B cell (primary cell): ENCODE data around the gene ERBB2. TPM values are rescaled to one million over a fixed set of nuclear protein-coding genes. Genes with fewer than 3 reads are reported as not detected.

ENCODE experiments used
- ATAC-seq: fragments of 200-7000 bp; cut with Tn5 transposase; one replicate; pipeline ENCODE4 v1.10.0; 2021; ENCODE audit warnings: low read depth, mild to moderate bottlenecking, moderate number of reproducible peaks, moderate library complexity
- CTCF ChIA-PET: fragments of 350-600 bp; sonication (Branson Sonifier 250); formaldehyde crosslinking; loops from one replicate; lab custom pipeline; 2021; ENCODE audit warnings: antibody characterized with exemption, inconsistent platforms; lab: Charles Lee
- POLR2A ChIA-PET: fragments of 350-600 bp; sonication (Branson Sonifier 250); formaldehyde crosslinking; loops from one replicate; lab custom pipeline; 2021; ENCODE audit warnings: antibody characterized with exemption; lab: Charles Lee
- DNase-seq: peaks from one replicate; pipeline ENCODE4 v3.0.0; 2013
- H2AFZ ChIP-seq: 2 replicates; pipeline ENCODE4 v1.6.1; 2012; ENCODE audit warnings: mild to moderate bottlenecking, low read depth, low read length; ENCODE audit not compliant: insufficient read depth, poor library complexity, severe bottlenecking
- H3K27ac ChIP-seq, 2 donors: 1 replicate in 1 of 2; 2 replicates in 1 of 2; pipeline ENCODE4 v1.5.1; 2012 to 2013; ENCODE audit warnings: low read length in 2 of 2, mild to moderate bottlenecking in 2 of 2, moderate library complexity in 1 of 2
- H3K27me3 ChIP-seq, 4 experiments: fragments of 200-600 bp in 1 of 4; sonication (generic) in 1 of 4; replicated peaks in 1 of 4; 1 replicate in 2 of 4; 2 replicates in 2 of 4; pipeline versions ENCODE4 v1.6.1 to v1.7.0; 2013 to 2016; ENCODE audit warnings: low read length in 3 of 4, mild to moderate bottlenecking in 2 of 4, mixed read lengths in 1 of 4, moderate library complexity in 1 of 4; ENCODE audit not compliant: insufficient read depth in 4 of 4, control insufficient read depth in 3 of 4; ENCODE audit errors: control extremely low read depth in 1 of 4
- H3K36me3 ChIP-seq, 2 experiments: replicated peaks in 1 of 2; 1 replicate in 1 of 2; 2 replicates in 1 of 2; pipeline versions ENCODE4 v1.6.1 to v1.7.1; 2013; ENCODE audit warnings: low read length in 1 of 2; ENCODE audit not compliant: insufficient read depth in 2 of 2, control insufficient read depth in 1 of 2; ENCODE audit errors: control extremely low read depth in 1 of 2, extremely low read depth in 1 of 2
- H3K4me1 ChIP-seq, 2 donors: fragments of 200-600 bp in 1 of 2; sonication (generic) in 1 of 2; 1 replicate in 1 of 2; 2 replicates in 1 of 2; pipeline versions ENCODE4 v1.5.1 to v1.6.1; 2013 to 2017; ENCODE audit warnings: low read length in 2 of 2; ENCODE audit not compliant: control insufficient read depth in 2 of 2, insufficient read depth in 2 of 2
- H3K4me2 ChIP-seq: replicated peaks from 2 replicates; pipeline ENCODE3; 2012; ENCODE audit warnings: mild to moderate bottlenecking, low read depth, low read length; ENCODE audit not compliant: poor library complexity, severe bottlenecking
- H3K4me3 ChIP-seq, 5 experiments: fragments of 200-600 bp in 1 of 5; sonication (generic) in 1 of 5; 1 replicate in 3 of 5; 2 replicates in 2 of 5; pipeline versions ENCODE4 v1.5.1 to v1.7.0; 2011 to 2016; ENCODE audit warnings: low read length in 4 of 5, mild to moderate bottlenecking in 4 of 5, low read depth in 2 of 5, control low read depth in 1 of 5, moderate library complexity in 1 of 5; ENCODE audit not compliant: insufficient read depth in 1 of 5; ENCODE audit errors: control extremely low read depth in 1 of 5, extremely low read depth in 1 of 5
- H3K79me2 ChIP-seq: fragments of 200-600 bp; sonication (generic); one replicate; pipeline ENCODE4 v1.6.0; 2016; ENCODE audit warnings: low read length; ENCODE audit not compliant: control insufficient read depth, insufficient read depth
- H3K9ac ChIP-seq: fragments of 200-600 bp; sonication (generic); 2 replicates; pipeline ENCODE4 v1.6.1; 2017; ENCODE audit warnings: mild to moderate bottlenecking, low read length, moderate library complexity
- H3K9me3 ChIP-seq, 3 donors: one replicate each; pipeline versions ENCODE4 v1.6.1 to v1.7.1; 2013; ENCODE audit warnings: low read length in 2 of 3; ENCODE audit not compliant: control insufficient read depth in 2 of 3, insufficient read depth in 1 of 3; ENCODE audit errors: control extremely low read depth in 1 of 3
- H4K20me1 ChIP-seq: 2 replicates; pipeline ENCODE4 v1.6.0; 2012; ENCODE audit warnings: mild to moderate bottlenecking, low read length; ENCODE audit not compliant: insufficient read depth, control insufficient read depth, poor library complexity, severe bottlenecking
- H3K27ac Mint-ChIP-seq: one replicate; pipeline ENCODE4 v1.8.0; 2021; ENCODE audit warnings: mixed read lengths
- H3K27me3 Mint-ChIP-seq: one replicate; pipeline ENCODE4 v1.8.0; 2021; ENCODE audit warnings: mixed read lengths
- H3K4me1 Mint-ChIP-seq: one replicate; pipeline ENCODE4 v1.8.0; 2021; ENCODE audit warnings: mixed read lengths
- H3K4me3 Mint-ChIP-seq: one replicate; pipeline ENCODE4 v1.8.0; 2021; ENCODE audit warnings: mixed read lengths
- H3K9me3 Mint-ChIP-seq: one replicate; pipeline ENCODE4 v1.8.0; 2022; ENCODE audit warnings: mixed read lengths; ENCODE audit not compliant: insufficient read depth
- CTCF ChIP-seq: fragments of 200-600 bp; IDR thresholded peaks from one replicate; pipeline ENCODE4 v1.8.0; 2022; ENCODE audit warnings: antibody characterized with exemption, mild to moderate bottlenecking
- EZH2 ChIP-seq: IDR thresholded peaks from 2 replicates; pipeline ENCODE4 v1.6.1; 2012; ENCODE audit warnings: borderline replicate concordance, low read depth, mild to moderate bottlenecking, moderate library complexity, low read length; ENCODE audit not compliant: insufficient read depth, poor library complexity, severe bottlenecking
- WGBS: methylation state at CpG from one replicate; pipeline ENCODE4 v1.1.5; 2013; ENCODE audit warnings: missing lambda C conversion rate; ENCODE audit not compliant: insufficient coverage; 5-methylcytosine and 5-hydroxymethylcytosine counted together
- intact Hi-C: fragments of 100-400 bp; cut with micrococcal nuclease; formaldehyde crosslinking; loops from one replicate; pipeline ENCODE4 v1.10.0; 2022
- polyA plus RNA-seq: library from polyadenylated mRNA; depleted of rRNA; stranded (reverse); fragments of >200 nt; gene quantifications from 2 replicates; pipeline ENCODE4 v1.2.3, GENCODE V29; 2012
- total RNA-seq, 2 donors: library from RNA; stranded (reverse); fragments of 120-200 nt in 1 of 2; gene quantifications; 1 replicate in 1 of 2; 2 replicates in 1 of 2; pipeline versions ENCODE4 v1.2.3 to v1.2.4, GENCODE V29; 2013 to 2022

The ERBB2 gene
- total and polyA plus RNA-seq, 2 donors (not counting 1 experiment from before 2014, with no cell fraction given): 3.2 to 8.4 TPM

GRCh38 chr17:39715375-39716072 lies 15.7 kb downstream of the ERBB2 start:
- H3K79me2 ChIP-seq: no peaks in the 10 kb centered on the region
- WGBS: 97% methylated on average over 18 of the region's 18 CpGs
- H3K9me3 Mint-ChIP-seq: no peaks in the 10 kb centered on the region
- no peaks in the 10 kb centered on the region for H4K20me1 ChIP-seq
- no peaks in the 10 kb centered on the region for H3K27me3 Mint-ChIP-seq
- H3K4me2 ChIP-seq: no peak overlapping the region
- no peak for DNase-seq
- intact Hi-C loops: no loop called here
- no peak overlapping the region for H3K27ac ChIP-seq
- H3K36me3 ChIP-seq: no peaks in the 10 kb centered on the region
- no peak for ATAC-seq
- no peaks in the 10 kb centered on the region for H3K9me3 ChIP-seq
- no peaks in the 10 kb centered on the region for H3K4me1 Mint-ChIP-seq
- no peak overlapping the region for H2AFZ ChIP-seq
- H3K27ac Mint-ChIP-seq: no peak overlapping the region
- POLR2A ChIA-PET: interaction anchor here (0.6 kb wide), 1 partner anchor 61 kb away, joined by 3 read pairs; no protein-coding TSS in a partner anchor
- no peak overlapping the region for H3K9ac ChIP-seq
- H3K4me3 ChIP-seq: no peak overlapping the region
- no peaks in the 10 kb centered on the region for H3K27me3 ChIP-seq
- no peaks in the 10 kb centered on the region for H3K4me1 ChIP-seq
- CTCF ChIA-PET: interaction anchor here (0.5 kb wide), 1 partner anchor 511 kb away, joined by 3 read pairs; no protein-coding TSS in a partner anchor
- H3K4me3 Mint-ChIP-seq: no peak overlapping the region
- TF ChIP-seq CTCF (no peak), EZH2 (no peak)

- POLR2A ChIA-PET: no interaction called here
Measured at GRCh38 chr17:39716073-39716818, 16.4 kb downstream of the ERBB2 start.

More at GRCh38 chr17:39716073-39716818, 16.4 kb downstream of the ERBB2 start:
- no peak overlapping the region for H3K4me3 Mint-ChIP-seq
- no peaks in the 10 kb centered on the region for H4K20me1 ChIP-seq
- H3K9me3 ChIP-seq: no peaks in the 10 kb centered on the region
- no peak overlapping the region for H3K27ac Mint-ChIP-seq
- no peak overlapping the region for H3K9ac ChIP-seq
- no peak overlapping the region for H3K4me3 ChIP-seq
- no peak for TF ChIP-seq EZH2
- no peak for TF ChIP-seq CTCF
- H3K27me3 Mint-ChIP-seq: no peaks in the 10 kb centered on the region
- H3K36me3 ChIP-seq: no peaks in the 10 kb centered on the region
- H3K27ac ChIP-seq: no peak overlapping the region
- no peaks in the 10 kb centered on the region for H3K9me3 Mint-ChIP-seq
- CTCF ChIA-PET: interaction anchor here (0.5 kb wide), 1 partner anchor 511 kb away, joined by 3 read pairs; no protein-coding TSS in a partner anchor
- H3K4me1 Mint-ChIP-seq: no peaks in the 10 kb centered on the region
- H2AFZ ChIP-seq: no peak overlapping the region
- H3K4me2 ChIP-seq: no peak overlapping the region
- H3K27me3 ChIP-seq: no peaks in the 10 kb centered on the region
- no peaks in the 10 kb centered on the region for H3K79me2 ChIP-seq
- H3K4me1 ChIP-seq: no peaks in the 10 kb centered on the region
- DNase-seq (no peak), ATAC-seq (no peak)
- 95% methylated on average over 12 of the region's 15 CpGs for WGBS
- intact Hi-C loops: no loop called here
